LNCaP clone FGC (cell line): ENCODE data around the gene DOCK9.

Experiments
- DNase-seq: peaks from one replicate; pipeline ENCODE4 v3.0.0-alpha.2; 2011; ENCODE audit warnings: low read depth
- H3K4me3 ChIP-seq: 2 replicates; pipeline ENCODE4 v1.5.1; 2011; ENCODE audit warnings: mild to moderate bottlenecking, low read depth, low read length, control low read depth
- TF ChIP-seq, protein P1 (sequence below): IDR thresholded peaks from 2 replicates; pipeline ENCODE4 v1.5.1; 2012; ENCODE audit warnings: mild to moderate bottlenecking; ENCODE audit not compliant: control insufficient read depth, insufficient read depth; ENCODE audit errors: extremely low read depth

Gene DOCK9

DNA sequence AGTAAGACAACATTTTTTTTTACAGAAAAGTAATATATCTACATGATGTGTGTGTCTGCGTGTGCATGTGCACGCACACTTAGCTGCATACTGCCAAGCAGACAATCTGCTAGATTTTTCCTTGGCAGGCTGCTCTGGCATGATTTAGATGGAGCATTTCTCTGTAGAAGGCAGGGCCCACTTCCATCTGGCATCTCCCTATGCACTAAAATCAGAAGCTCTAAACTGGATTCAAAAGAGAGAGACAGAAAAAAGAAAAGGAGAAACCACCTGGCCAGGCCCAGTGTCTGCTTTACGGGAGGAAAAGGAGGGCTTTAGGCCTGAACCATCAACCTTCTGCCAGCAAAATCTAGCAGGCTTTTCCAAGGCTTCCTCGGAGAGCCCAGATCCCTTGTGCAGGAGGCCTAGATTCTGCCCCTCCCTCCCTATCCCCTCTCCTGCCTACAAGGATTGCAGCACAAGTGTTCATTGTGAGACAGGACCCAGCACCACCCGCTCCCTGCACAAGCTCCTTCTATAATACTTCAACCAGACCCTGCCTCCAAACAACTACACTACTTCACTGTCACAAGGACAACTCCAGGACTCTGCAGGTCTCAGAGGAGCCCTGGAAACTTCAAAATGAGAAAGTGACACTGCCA lies 99.3 kb downstream of the DOCK9 start:
- no peak overlapping the region for H3K4me3 ChIP-seq
- TF ChIP-seq, protein P1, sequence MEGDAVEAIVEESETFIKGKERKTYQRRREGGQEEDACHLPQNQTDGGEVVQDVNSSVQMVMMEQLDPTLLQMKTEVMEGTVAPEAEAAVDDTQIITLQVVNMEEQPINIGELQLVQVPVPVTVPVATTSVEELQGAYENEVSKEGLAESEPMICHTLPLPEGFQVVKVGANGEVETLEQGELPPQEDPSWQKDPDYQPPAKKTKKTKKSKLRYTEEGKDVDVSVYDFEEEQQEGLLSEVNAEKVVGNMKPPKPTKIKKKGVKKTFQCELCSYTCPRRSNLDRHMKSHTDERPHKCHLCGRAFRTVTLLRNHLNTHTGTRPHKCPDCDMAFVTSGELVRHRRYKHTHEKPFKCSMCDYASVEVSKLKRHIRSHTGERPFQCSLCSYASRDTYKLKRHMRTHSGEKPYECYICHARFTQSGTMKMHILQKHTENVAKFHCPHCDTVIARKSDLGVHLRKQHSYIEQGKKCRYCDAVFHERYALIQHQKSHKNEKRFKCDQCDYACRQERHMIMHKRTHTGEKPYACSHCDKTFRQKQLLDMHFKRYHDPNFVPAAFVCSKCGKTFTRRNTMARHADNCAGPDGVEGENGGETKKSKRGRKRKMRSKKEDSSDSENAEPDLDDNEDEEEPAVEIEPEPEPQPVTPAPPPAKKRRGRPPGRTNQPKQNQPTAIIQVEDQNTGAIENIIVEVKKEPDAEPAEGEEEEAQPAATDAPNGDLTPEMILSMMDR: no peak
- no peak for DNase-seq

DNA sequence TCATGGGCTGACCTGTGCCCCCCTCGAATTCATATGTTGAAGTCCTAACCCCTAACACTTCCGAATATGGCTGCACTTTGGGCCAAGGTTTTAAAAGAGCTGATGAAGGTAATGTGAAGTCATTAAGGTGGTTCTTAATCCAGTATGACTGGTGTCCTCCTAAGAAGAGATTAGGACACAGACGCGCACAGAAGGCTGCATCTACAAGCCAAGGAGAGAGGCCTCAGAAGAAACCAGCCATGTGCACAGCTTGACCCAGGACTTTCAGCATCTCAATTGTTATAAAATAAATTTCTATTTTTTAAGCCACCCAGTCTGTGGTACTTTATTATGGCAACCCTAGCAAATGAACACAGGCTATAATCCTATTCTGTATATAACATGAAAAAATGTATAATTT lies 99.9 kb downstream of the DOCK9 start:
- no peak for DNase-seq
- TF ChIP-seq, protein P1: no peak
- no peak overlapping the region for H3K4me3 ChIP-seq

GRCh38 chr13:98877466-98877865 lies 100.4 kb downstream of the DOCK9 start:
- TF ChIP-seq, protein P1: no peak
- DNase-seq: no peak

DNA sequence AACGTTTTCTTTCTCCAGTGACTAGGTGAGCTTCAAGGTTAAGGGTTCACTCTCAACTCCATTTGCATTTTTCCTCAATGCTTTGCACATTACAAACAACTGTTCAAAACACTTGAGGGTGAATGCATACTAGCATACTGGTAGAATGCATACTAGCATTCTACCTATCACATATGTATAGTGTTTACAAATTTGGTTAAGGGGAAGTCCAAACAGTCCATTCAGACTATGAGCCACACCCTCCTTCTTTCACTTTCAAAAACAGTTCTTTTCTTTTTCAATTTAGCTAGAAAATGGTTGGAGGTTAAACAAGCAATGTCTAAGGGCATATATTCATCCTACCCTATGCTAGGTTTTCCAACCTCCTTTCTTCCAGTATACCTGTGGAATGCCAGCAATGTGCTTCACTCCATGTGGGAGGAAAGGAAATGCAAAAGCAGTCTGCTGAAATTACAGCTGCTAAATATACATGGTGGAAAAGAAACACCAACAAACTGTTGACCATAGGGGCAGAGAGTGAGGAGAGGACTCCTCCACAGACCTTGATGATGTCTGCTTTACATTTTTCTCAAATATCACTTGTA lies 102.6 kb downstream of the DOCK9 start:
- no peak overlapping the region for H3K4me3 ChIP-seq
- DNase-seq: no peak
- TF ChIP-seq, protein P1: no peak

More at GRCh38 chr13:98877466-98877865, 100.4 kb downstream of the DOCK9 start:
- H3K4me3 ChIP-seq: no peak overlapping the region

GRCh38 chr13:98874029-98874397 lies 103.9 kb downstream of the DOCK9 start:
- TF ChIP-seq, protein P1: no peak
- DNase-seq: no peak
- no peak overlapping the region for H3K4me3 ChIP-seq

GRCh38 chr13:98873377-98874028 lies 104.4 kb downstream of the DOCK9 start:
- DNase-seq: no peak
- H3K4me3 ChIP-seq: no peak overlapping the region
- TF ChIP-seq, protein P1: no peak

DNA sequence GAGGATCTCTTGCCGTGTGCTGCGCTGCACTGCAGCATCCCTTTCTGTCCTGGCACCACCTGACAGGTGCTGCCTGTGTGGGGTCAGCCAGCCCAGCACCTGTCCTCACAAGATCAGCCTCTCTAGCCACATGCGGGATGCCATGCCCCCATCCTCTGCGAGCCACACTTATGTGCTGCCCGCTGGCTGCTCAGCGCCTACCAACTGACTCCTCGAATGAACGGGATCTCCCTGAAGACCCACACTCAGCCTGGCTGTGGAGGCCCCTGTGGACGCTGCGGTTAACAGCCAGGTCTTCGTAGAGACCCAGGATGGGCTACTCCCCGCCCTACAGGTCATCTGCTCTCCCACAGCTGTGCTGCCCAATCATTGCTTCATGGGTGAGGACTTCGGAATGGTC lies 106.1 kb downstream of the DOCK9 start:
- no peak for DNase-seq
- TF ChIP-seq, protein P1: no peak
- H3K4me3 ChIP-seq: no peak overlapping the region
